Parathyroid adenoma (tissue), 2 donors: Measurements from ENCODE around the gene PKP1.
"Not testable (repeated sequence)": the region's sequence is repeated elsewhere in the genome, so short reads cannot be mapped to it uniquely, and the experiment has no call there.

Source experiments
- H2AFZ ChIP-seq: fragments of 300-600 bp; sonication (generic); one replicate; pipeline ENCODE4 v1.7.0; 2017; ENCODE audit warnings: antibody characterized with exemption, mild to moderate bottlenecking
- H3K27ac ChIP-seq: fragments of 300-600 bp; sonication (generic); one replicate; pipeline ENCODE4 v1.7.0; 2017
- H3K27me3 ChIP-seq: fragments of 300-600 bp; sonication (generic); one replicate; pipeline ENCODE4 v1.7.0; 2017; ENCODE audit warnings: low read length; ENCODE audit not compliant: control insufficient read depth, insufficient read depth
- H3K36me3 ChIP-seq: fragments of 300-600 bp; sonication (generic); one replicate; pipeline ENCODE4 v1.7.0; 2017; ENCODE audit warnings: low read length; ENCODE audit not compliant: control insufficient read depth, insufficient read depth
- H3K4me1 ChIP-seq: fragments of 300-600 bp; sonication (generic); one replicate; pipeline ENCODE4 v1.7.0; 2017; ENCODE audit warnings: control low read depth
- H3K4me2 ChIP-seq: fragments of 300-600 bp; sonication (generic); one replicate; pipeline ENCODE4 v1.7.0; 2017; ENCODE audit warnings: low read length
- H3K4me3 ChIP-seq: fragments of 300-600 bp; sonication (generic); one replicate; pipeline ENCODE4 v1.7.0; 2017; ENCODE audit warnings: low read depth, low read length
- H3K79me2 ChIP-seq: fragments of 300-600 bp; sonication (generic); one replicate; pipeline ENCODE4 v1.7.0; 2017; ENCODE audit warnings: control low read depth
- H3K9ac ChIP-seq: fragments of 300-600 bp; sonication (generic); one replicate; pipeline ENCODE4 v1.7.0; 2017; ENCODE audit warnings: mild to moderate bottlenecking
- H3K9me3 ChIP-seq: fragments of 300-600 bp; sonication (generic); one replicate; pipeline ENCODE4 v1.7.0; 2017; ENCODE audit warnings: low read length; ENCODE audit not compliant: control insufficient read depth
- TF ChIP-seq, protein P1 (sequence below): fragments of 300-600 bp; sonication (generic); IDR thresholded peaks from one replicate; pipeline ENCODE4 v1.7.0; 2017; ENCODE audit warnings: antibody characterized with exemption, mild to moderate bottlenecking
- donor health status: primary hyperparathyroidism.

The PKP1 gene

DNA sequence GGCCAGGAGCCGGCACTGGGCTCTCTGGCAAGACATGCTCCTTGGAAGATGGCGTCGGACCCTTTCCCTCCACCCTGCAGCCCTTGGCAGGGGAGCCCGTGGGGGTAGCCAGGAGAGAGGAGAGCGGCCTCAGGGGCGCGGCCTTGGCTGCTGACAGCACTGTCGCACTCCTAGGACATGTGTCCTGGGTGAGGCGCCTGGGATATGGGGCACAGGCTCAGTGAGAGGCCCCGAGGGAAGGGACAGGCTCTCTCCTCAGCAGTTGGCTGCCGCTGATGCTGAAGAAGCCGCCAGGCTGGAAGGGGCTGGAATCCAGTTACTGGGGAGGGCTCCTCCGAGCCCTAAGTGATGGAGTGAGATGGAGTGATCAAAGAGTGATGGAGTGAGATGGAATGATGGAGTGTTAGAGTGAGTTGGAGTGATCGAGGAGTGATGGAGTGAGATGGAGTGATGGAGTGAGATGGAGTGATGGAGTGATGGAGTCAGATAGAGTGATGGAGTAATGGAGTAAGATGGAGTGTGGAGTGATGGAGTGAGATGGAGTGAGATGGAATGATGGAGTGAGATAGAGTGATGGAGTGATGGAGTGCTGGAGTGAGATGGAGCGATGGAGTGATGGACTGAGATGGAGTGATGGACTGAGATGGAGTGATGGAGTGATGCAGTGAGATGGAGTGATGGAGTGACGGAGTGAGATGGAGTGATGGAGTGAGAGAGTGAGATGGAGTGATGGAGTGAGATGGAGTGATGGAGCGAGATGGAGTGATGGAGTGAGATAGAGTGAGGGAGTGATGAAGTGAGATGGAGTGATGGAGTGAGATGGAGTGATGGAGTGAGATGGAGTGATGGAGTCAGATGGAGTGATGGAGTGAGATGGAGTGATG, 27.6 kb upstream of the PKP1 start:
- no peak overlapping the region for H3K4me2 ChIP-seq

DNA sequence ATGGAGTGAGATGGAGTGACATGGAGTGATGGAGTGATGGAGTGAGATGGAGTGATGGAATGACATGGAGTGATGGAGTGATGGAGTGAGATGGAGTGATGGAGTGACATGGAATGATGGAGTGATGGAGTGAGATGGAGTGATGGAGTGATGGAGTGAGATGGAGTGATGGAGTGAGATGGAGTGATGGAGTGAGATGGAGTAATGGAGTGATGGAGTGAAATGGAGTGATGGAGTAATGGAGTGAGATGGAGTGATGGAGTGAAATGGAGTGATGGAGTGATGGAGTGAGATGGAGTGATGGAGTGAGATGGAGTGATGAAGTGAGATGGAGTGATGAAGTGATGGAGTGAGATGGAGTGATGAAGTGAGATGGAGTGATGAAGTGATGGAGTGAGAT, 25.2 kb upstream of the PKP1 start:
- H2AFZ ChIP-seq, H3K9me3 ChIP-seq, H3K27me3 ChIP-seq, H3K4me2 ChIP-seq, H3K4me3 ChIP-seq, H3K4me1 ChIP-seq, H3K79me2 ChIP-seq, H3K27ac ChIP-seq, H3K9ac ChIP-seq, H3K36me3 ChIP-seq: not testable (repeated sequence)

More for the DNA sequence above, 27.6 kb upstream of the PKP1 start:
- H2AFZ ChIP-seq, result no peak overlapping the region
- H3K27ac ChIP-seq, result no peak overlapping the region
- no peaks in the 10 kb centered on the region for H3K9me3 ChIP-seq
- no peak overlapping the region for H3K4me3 ChIP-seq
- no peaks in the 10 kb centered on the region for H3K4me1 ChIP-seq
- TF ChIP-seq, protein P1, sequence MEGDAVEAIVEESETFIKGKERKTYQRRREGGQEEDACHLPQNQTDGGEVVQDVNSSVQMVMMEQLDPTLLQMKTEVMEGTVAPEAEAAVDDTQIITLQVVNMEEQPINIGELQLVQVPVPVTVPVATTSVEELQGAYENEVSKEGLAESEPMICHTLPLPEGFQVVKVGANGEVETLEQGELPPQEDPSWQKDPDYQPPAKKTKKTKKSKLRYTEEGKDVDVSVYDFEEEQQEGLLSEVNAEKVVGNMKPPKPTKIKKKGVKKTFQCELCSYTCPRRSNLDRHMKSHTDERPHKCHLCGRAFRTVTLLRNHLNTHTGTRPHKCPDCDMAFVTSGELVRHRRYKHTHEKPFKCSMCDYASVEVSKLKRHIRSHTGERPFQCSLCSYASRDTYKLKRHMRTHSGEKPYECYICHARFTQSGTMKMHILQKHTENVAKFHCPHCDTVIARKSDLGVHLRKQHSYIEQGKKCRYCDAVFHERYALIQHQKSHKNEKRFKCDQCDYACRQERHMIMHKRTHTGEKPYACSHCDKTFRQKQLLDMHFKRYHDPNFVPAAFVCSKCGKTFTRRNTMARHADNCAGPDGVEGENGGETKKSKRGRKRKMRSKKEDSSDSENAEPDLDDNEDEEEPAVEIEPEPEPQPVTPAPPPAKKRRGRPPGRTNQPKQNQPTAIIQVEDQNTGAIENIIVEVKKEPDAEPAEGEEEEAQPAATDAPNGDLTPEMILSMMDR, result no peak
- H3K79me2 ChIP-seq, result no peaks in the 10 kb centered on the region
- H3K36me3 ChIP-seq, result no peaks in the 10 kb centered on the region
- no peak overlapping the region for H3K9ac ChIP-seq
- no peaks in the 10 kb centered on the region for H3K27me3 ChIP-seq

DNA sequence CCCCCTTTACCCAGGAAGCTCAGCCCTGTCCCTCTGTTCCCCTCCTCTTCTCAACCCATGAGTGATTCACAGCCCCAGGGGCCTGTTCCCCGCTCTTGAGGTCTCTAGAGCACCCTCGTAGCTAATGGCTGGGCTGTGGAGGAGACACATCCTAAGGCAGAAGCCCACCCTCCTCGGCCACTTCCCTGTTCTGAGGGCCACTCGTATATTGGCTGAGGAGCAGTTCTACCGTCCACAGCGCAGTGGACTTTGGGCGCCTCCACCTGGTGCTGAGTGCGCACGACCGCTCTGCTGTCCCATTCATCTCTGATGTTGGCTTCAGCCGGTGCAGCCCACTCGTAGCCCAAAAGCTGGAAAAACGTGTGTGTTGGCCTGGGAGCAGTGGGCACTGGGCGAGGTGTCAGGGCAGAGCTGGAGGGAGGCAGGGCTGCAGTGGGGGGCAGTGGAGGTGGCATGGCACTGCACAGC, 24.5 kb upstream of the PKP1 start:
- Histone ChIP-seq H3K4me2 (no peak overlapping the region), H3K27me3 (no peaks in the 10 kb centered on the region), H2AFZ (no peak overlapping the region), H3K4me1 (no peaks in the 10 kb centered on the region), H3K79me2 (no peaks in the 10 kb centered on the region), H3K9ac (no peak overlapping the region), H3K27ac (no peak overlapping the region), H3K4me3 (no peak overlapping the region), H3K36me3 (no peaks in the 10 kb centered on the region), H3K9me3 (no peaks in the 10 kb centered on the region)
- TF ChIP-seq, protein P1, result no peak

DNA sequence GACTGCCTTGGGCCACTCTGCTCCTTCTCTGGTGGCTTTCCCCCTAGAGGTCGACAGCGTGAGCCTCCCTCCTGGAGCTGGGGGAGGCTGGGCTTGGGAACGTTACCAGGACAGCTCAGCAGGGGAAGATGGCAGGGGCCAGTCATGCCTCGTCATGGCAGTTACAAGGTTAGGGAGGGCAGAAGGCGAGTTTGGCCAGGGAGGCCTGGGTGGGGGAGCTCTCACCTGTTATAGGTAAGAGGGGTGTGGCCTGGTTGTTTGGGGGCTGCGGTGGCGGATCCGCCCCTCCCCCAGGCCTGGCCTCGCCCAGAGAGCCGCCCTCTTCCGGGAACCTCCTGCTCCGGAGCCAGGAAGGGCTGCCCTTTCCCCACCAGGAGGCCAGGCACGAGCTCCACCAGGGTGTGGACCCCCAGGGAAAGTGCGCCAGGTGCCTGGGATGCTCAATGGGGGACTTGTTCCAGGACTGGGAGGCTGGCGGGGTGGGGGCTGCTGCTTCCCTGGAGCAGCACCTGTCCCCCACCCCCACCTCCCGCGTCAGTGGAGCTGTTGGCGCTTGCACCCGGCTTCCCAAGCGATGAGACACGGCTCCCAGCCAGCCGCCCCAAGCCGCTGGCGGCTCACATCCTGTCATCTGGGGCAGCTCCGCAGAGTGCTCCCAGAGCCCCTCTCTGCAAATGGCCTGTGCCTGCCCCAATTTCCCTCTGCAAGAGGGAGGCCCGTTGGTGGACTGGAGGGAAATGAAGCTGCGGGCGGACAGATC, 23.6 kb upstream of the PKP1 start:
- no peaks in the 10 kb centered on the region for H3K36me3 ChIP-seq
- H3K27me3 ChIP-seq, result no peaks in the 10 kb centered on the region
- no peaks in the 10 kb centered on the region for H3K9me3 ChIP-seq
- H3K4me3 ChIP-seq, result no peak overlapping the region
- no peaks in the 10 kb centered on the region for H3K4me1 ChIP-seq
- H3K9ac ChIP-seq, result no peak overlapping the region
- no peak overlapping the region for H3K27ac ChIP-seq
- H3K4me2 ChIP-seq, result no peak overlapping the region
- H3K79me2 ChIP-seq, result no peaks in the 10 kb centered on the region
- TF ChIP-seq, protein P1, result no peak
- no peak overlapping the region for H2AFZ ChIP-seq

DNA sequence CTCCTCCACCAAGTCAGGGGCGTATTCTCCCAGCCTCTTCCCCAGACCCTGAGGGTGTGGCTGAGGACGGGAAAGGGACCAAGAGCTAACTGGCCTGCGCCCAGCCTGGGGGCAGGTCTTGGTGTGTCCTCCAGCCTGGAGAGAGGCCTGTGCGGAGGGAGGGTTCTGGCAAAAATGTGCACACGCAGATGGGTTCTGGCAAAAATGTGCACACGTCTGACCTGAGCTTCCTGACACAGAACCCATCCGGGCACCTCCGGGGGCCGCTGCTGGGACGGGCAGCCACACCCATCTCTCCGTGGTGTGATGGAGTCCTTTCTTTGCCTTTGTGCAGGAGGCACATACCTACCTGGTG, 23.1 kb upstream of the PKP1 start:
- no peaks in the 10 kb centered on the region for H3K27me3 ChIP-seq

More for the DNA sequence above, 23.1 kb upstream of the PKP1 start:
- Histone ChIP-seq H3K27ac (no peak overlapping the region), H2AFZ (no peak overlapping the region), H3K36me3 (no peaks in the 10 kb centered on the region), H3K9me3 (no peaks in the 10 kb centered on the region), H3K4me2 (no peak overlapping the region), H3K9ac (no peak overlapping the region), H3K4me3 (no peak overlapping the region), H3K79me2 (no peaks in the 10 kb centered on the region), H3K4me1 (no peaks in the 10 kb centered on the region)
- TF ChIP-seq, protein P1, result no peak
